Ovary (tissue), 9 donors: ENCODE results near the gene NSMCE4A. TPM values are rescaled to one million over a fixed set of nuclear protein-coding genes. Genes with fewer than 3 reads are reported as not detected.

Source experiments
- DNase-seq, 5 donors: peaks; one replicate each; pipeline ENCODE4 v3.0.0-alpha.2; 2019 to 2020
- H3K27ac ChIP-seq, 2 donors: fragments of 200-600 bp; one replicate each; pipeline versions ENCODE4 v1.5.1 to v1.8.0; 2019 to 2022
- H3K27me3 ChIP-seq: fragments of 200-600 bp; one replicate; pipeline ENCODE4 v1.8.0; 2022
- H3K36me3 ChIP-seq: fragments of 200-600 bp; sonication (generic); one replicate; pipeline ENCODE4 v1.5.1; 2019
- H3K4me1 ChIP-seq: one replicate; pipeline ENCODE4 v1.8.1; 2013; ENCODE audit warnings: mild to moderate bottlenecking, moderate library complexity; ENCODE audit not compliant: insufficient read depth
- H3K4me3 ChIP-seq: fragments of 200-600 bp; sonication (generic); one replicate; pipeline ENCODE4 v1.5.1; 2017
- H3K9me3 ChIP-seq, 2 donors: fragments of 200-600 bp in 1 of 2; sonication (generic) in 1 of 2; one replicate each; pipeline versions ENCODE4 v1.5.1 to v1.8.1; 2013 to 2019; ENCODE audit warnings: mild to moderate bottlenecking in 1 of 2, moderate library complexity in 1 of 2
- CTCF ChIP-seq, 3 donors: fragments of 450-650 bp in 2 of 3; fragments of 200-600 bp in 1 of 3; IDR thresholded peaks; one replicate each; pipeline versions ENCODE4 v1.5.1 to v1.8.0; 2016 to 2022; ENCODE audit warnings: antibody characterized with exemption in 3 of 3, mild to moderate bottlenecking in 1 of 3
- EP300 ChIP-seq: sonication (generic); formaldehyde crosslinking; IDR thresholded peaks from one replicate; pipeline ENCODE4 v1.6.1; 2017; ENCODE audit warnings: antibody characterized with exemption
- POLR2A ChIP-seq: fragments of 450-650 bp; IDR thresholded peaks from one replicate; pipeline ENCODE4 v1.6.1; 2017; ENCODE audit warnings: antibody characterized with exemption, mild to moderate bottlenecking, moderate library complexity
- WGBS, 3 donors: extraction: QIAGEN DNeasy Blood & Tissue Kit in 1 of 3; methylation state at CpG; one replicate each; pipeline versions ENCODE4 v1.1.5 to v1.1.7; 2013 to 2017; 5-methylcytosine and 5-hydroxymethylcytosine counted together
- intact Hi-C, 4 donors: fragments of 100-400 bp; cut with DNase I; formaldehyde crosslinking; loops; one replicate each; pipeline versions ENCODE4 v1.11.0 to v1.15.1; 2022 to 2023
- polyA plus RNA-seq, 2 donors: library from polyadenylated mRNA; stranded (reverse); fragments of 200-250 nt in 1 of 2; fragments of 350-450 nt in 1 of 2; fragmentation: Illumina TruSeq in 1 of 2; extraction: RNeasy Lipid Tissue Mini Kit (QIAGEN cat#74804) in 1 of 2; gene quantifications; one replicate each; pipeline ENCODE4 v1.2.3, GENCODE V29; 2013 to 2014
- total RNA-seq, 7 donors: library from RNA; depleted of rRNA in 2 of 7; stranded (reverse); fragments of >200 nt in 2 of 7; fragmentation: NEBNext Ultra II Directional in 3 of 7; extraction: Animal tissue kit (Norgen Biotek cat#: 25700) in 3 of 7; gene quantifications; one replicate each; pipeline versions ENCODE4 v1.1.0 to v1.2.4, GENCODE V29; 2016 to 2023
- donor health status: DM: no; HTN: no; CAD: no; lungs with moderate emphysema.
- donor health status: DM: no; HTN: no; CAD: no.
- donor health status: Bipolar disorder and iron deficiency.
- donor health status: DM: yes; HTN: yes; CAD: no.
- donor health status: DM: no; HTN: no; CAD: no.
- donor health status: DM: yes; HTN: yes; CAD: no.

NSMCE4A gene
- total and polyA plus RNA-seq, 9 donors, result 34.1 to 71.4 (median 43.6) TPM

GRCh38 chr10:122021379-122021778 lies 46.4 kb upstream of the NSMCE4A start:
- intact Hi-C loops, result no loop called here
- Histone ChIP-seq H3K27ac (no peak overlapping the region), H3K9me3 (no peaks in the 10 kb centered on the region), H3K36me3 (no peaks in the 10 kb centered on the region), H3K4me1 (no peaks in the 10 kb centered on the region), H3K27me3 (no peaks in the 10 kb centered on the region), H3K4me3 (no peak overlapping the region)
- DNase-seq, result no peak
- WGBS, 3 donors, result 63 to 74% (median 66%) methylated on average over 9 of the region's 9 CpGs
- TF ChIP-seq CTCF (IDR thresholded peaks at IDR 0.05) (no peak), POLR2A (no peak), EP300 (no peak)

- Histone ChIP-seq H3K27ac (no peak overlapping the region), H3K27me3 (no peaks in the 10 kb centered on the region), H3K9me3 (no peaks in the 10 kb centered on the region), H3K36me3 (no peaks in the 10 kb centered on the region), H3K4me3 (no peak overlapping the region), H3K4me1 (no peaks in the 10 kb centered on the region)
- no peak for TF ChIP-seq EP300
- no peak for TF ChIP-seq POLR2A
- TF ChIP-seq CTCF (IDR thresholded peaks at IDR 0.05), result no peak
- intact Hi-C loops, result no loop called here
- WGBS, 3 donors, result 90 to 91% (median 91%) methylated on average over 6 of the region's 6 CpGs
- DNase-seq, result no peak
These were observed 45.2 kb upstream of the NSMCE4A start for GRCh38 chr10:122020226-122020625.

GRCh38 chr10:122019414-122019975 lies 44.5 kb upstream of the NSMCE4A start:
- Histone ChIP-seq H3K4me1 (no peaks in the 10 kb centered on the region), H3K27ac (no peak overlapping the region), H3K27me3 (no peaks in the 10 kb centered on the region), H3K9me3 (no peaks in the 10 kb centered on the region), H3K4me3 (no peak overlapping the region), H3K36me3 (no peaks in the 10 kb centered on the region)
- WGBS, 3 donors, result 22 to 52% (median 42%) methylated on average over 24 of the region's 24 CpGs
- no peak for DNase-seq
- intact Hi-C loops, result no loop called here
- no peak for TF ChIP-seq POLR2A
- TF ChIP-seq CTCF (IDR thresholded peaks at IDR 0.05), result no peak
- TF ChIP-seq EP300, result no peak

GRCh38 chr10:122018951-122019413 lies 44.0 kb upstream of the NSMCE4A start:
- intact Hi-C loops, result no loop called here
- no peaks in the 10 kb centered on the region for H3K36me3 ChIP-seq
- no peak for TF ChIP-seq CTCF (IDR thresholded peaks at IDR 0.05)
- TF ChIP-seq EP300, result no peak
- no peak for TF ChIP-seq POLR2A
- no peaks in the 10 kb centered on the region for H3K4me1 ChIP-seq
- H3K9me3 ChIP-seq, result no peaks in the 10 kb centered on the region
- H3K27me3 ChIP-seq, result no peaks in the 10 kb centered on the region
- 68 to 80% (median 69%) methylated on average over 16 of the region's 16 CpGs for WGBS, 3 donors
- no peak overlapping the region for H3K27ac ChIP-seq
- no peak overlapping the region for H3K4me3 ChIP-seq
- no peak for DNase-seq
